ENCODE measurements around the gene ZNF266. TPM values are rescaled to one million over a fixed set of nuclear protein-coding genes. Genes with fewer than 3 reads are reported as not detected.

The ZNF266 gene
- total RNA-seq, 1 donor = 31.6 TPM

GRCh38 chr19:9381361-9381785 lies 54.0 kb downstream of the ZNF266 start:
- Histone ChIP-seq H3K4me1 (ENCODE audit: insufficient read depth, low read length) (no peaks in the 10 kb centered on the region), H3K4me3 (ENCODE audit: low read length) (no peak overlapping the region), H3K9me3 (ENCODE audit: low read depth, low read length) (peaks cover 96% of the 10 kb centered on the region), H3K27me3 (ENCODE audit: insufficient read depth, low read length) (no peaks in the 10 kb centered on the region)

- peaks cover 82% of the 10 kb centered on the region for H3K9me3 ChIP-seq (ENCODE audit: low read depth, low read length)
- no peaks in the 10 kb centered on the region for H3K4me1 ChIP-seq (ENCODE audit: insufficient read depth, low read length)
- no peaks in the 10 kb centered on the region for H3K27me3 ChIP-seq (ENCODE audit: insufficient read depth, low read length)
- H3K4me3 ChIP-seq (ENCODE audit: low read length) = no peak overlapping the region
Observed at GRCh38 chr19:9370738-9371619, 64.4 kb downstream of the ZNF266 start.

GRCh38 chr19:9362905-9363304 lies 72.5 kb downstream of the ZNF266 start, which contains the start of gene ZNF177:
Gene ZNF177, plus strand, starts transcription at chr19:9363013. Its CDS starts 15,299 bp downstream, at chr19:9378312.
- Histone ChIP-seq H3K4me1 (ENCODE audit: insufficient read depth, low read length) (peaks cover 5% of the 10 kb centered on the region), H3K27me3 (ENCODE audit: insufficient read depth, low read length) (no peaks in the 10 kb centered on the region), H3K9me3 (ENCODE audit: low read depth, low read length) (peaks cover 28% of the 10 kb centered on the region), H3K4me3 (ENCODE audit: low read length) (no peak within 1 kb of the TSS)

Other genes starting within 250 kb of the ZNF266 start
- not detected for gene OR7D4, start 216.0 kb downstream of the ZNF266 start, total RNA-seq
- not detected for gene OR7E24, start 184.6 kb downstream of the ZNF266 start, total RNA-seq
- 22.5 TPM for gene ZNF699, start 125.7 kb downstream of the ZNF266 start, total RNA-seq
- 10.3 TPM for gene ZNF559, start 111.4 kb downstream of the ZNF266 start, total RNA-seq
- gene ZNF177, start 72.6 kb downstream of the ZNF266 start, total RNA-seq = 0.10 TPM
- not detected for gene ZNF560, start 63.0 kb upstream of the ZNF266 start, total RNA-seq
- 16.7 TPM for gene ZNF426, start 103.1 kb upstream of the ZNF266 start, total RNA-seq
- gene ZNF121, start 148.9 kb upstream of the ZNF266 start, total RNA-seq = 38.1 TPM
- gene ZNF561, start 185.7 kb upstream of the ZNF266 start, total RNA-seq = 32.1 TPM
- gene ZNF562, start 239.5 kb upstream of the ZNF266 start, total RNA-seq = 18.9 TPM